ENCODE measurements around the gene UBALD2. TPM values are rescaled to one million over a fixed set of nuclear protein-coding genes. Genes with fewer than 3 reads are reported as not detected.

The UBALD2 gene
- total and polyA plus RNA-seq, 2 of the 13 experiments (the other 11 are each of a cell fraction or from before 2014, with no cell fraction given), result 3.3 to 89.7 TPM

DNA sequence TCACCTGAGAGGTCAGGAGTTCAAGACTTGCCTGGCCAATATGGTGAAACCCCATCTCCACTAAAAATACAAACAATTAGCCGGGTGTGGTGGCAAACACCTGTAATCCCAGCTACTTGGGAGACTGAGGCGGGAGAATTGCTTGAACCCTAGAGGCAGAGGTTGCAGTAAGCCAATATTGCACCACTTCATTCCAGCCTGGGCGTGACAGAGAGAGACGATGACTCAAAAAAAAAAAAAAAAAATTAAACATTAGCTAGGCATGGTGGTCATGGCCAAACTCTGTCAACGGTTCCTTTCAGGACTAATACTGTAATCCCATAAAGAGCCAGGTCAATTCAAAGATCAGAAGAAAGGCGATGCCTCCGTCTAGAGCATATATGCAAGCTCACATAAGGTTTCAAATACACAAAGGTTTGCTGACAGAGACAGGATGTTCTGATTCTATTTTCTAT lies 27.3 kb upstream of the UBALD2 start (continued):
- TF ChIP-seq SRF (IDR thresholded peaks at IDR 0.05; ENCODE audit: low read depth, low read length) (no peak), ZNF773 (CRISPR knock-in tag; IDR thresholded peaks at IDR 0.05; ENCODE audit: borderline replicate concordance) (no peak), ZC3H13 (CRISPR knock-in tag; IDR thresholded peaks at IDR 0.05) (no peak), SMC3 (IDR thresholded peaks at IDR 0.05; ENCODE audit: low read length) (peak; percentile 16; the same call in 1 of the 2 replicates), ZNF121 (CRISPR knock-in tag; IDR thresholded peaks at IDR 0.05) (no peak), ZFP1 (CRISPR knock-in tag; IDR thresholded peaks at IDR 0.05) (no peak), PTBP1 (IDR thresholded peaks at IDR 0.05; ENCODE audit: low read depth, low read length, poor library complexity, severe bottlenecking) (no peak), SMARCC2 (IDR thresholded peaks at IDR 0.05) (no peak), MAZ (IDR thresholded peaks at IDR 0.05; ENCODE audit: borderline replicate concordance, low read depth, low read length) (no peak), MAZ (CRISPR knock-in tag; IDR thresholded peaks at IDR 0.05; ENCODE audit: low read depth) (no peak), HNRNPK (IDR thresholded peaks at IDR 0.05; ENCODE audit: low read depth, low read length, poor library complexity, severe bottlenecking) (no peak), FLYWCH1 (CRISPR knock-in tag; IDR thresholded peaks at IDR 0.05) (no peak), MEF2D (CRISPR knock-in tag; IDR thresholded peaks at IDR 0.05) (0 out of 2 replicates have a peak, but pooled peaks have one; percentile 29), REXO4 (CRISPR knock-in tag; IDR thresholded peaks at IDR 0.05; ENCODE audit: borderline replicate concordance) (no peak), POLR2AphosphoS5 (IDR thresholded peaks at IDR 0.05; ENCODE audit: low read depth, low read length) (no peak), CEBPG (CRISPR knock-in tag; IDR thresholded peaks at IDR 0.05) (peak; percentile 87), ZNF616 (CRISPR knock-in tag; IDR thresholded peaks at IDR 0.05; ENCODE audit: low read depth) (no peak)
- TF ChIP-seq, protein P1, sequence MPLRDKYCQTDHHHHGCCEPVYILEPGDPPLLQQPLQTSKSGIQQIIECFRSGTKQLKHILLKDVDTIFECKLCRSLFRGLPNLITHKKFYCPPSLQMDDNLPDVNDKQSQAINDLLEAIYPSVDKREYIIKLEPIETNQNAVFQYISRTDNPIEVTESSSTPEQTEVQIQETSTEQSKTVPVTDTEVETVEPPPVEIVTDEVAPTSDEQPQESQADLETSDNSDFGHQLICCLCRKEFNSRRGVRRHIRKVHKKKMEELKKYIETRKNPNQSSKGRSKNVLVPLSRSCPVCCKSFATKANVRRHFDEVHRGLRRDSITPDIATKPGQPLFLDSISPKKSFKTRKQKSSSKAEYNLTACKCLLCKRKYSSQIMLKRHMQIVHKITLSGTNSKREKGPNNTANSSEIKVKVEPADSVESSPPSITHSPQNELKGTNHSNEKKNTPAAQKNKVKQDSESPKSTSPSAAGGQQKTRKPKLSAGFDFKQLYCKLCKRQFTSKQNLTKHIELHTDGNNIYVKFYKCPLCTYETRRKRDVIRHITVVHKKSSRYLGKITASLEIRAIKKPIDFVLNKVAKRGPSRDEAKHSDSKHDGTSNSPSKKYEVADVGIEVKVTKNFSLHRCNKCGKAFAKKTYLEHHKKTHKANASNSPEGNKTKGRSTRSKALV (CRISPR knock-in tag; IDR thresholded peaks at IDR 0.05), result peak; percentile 61; the same call in 1 of the 2 replicates
- TF ChIP-seq, protein P2, sequence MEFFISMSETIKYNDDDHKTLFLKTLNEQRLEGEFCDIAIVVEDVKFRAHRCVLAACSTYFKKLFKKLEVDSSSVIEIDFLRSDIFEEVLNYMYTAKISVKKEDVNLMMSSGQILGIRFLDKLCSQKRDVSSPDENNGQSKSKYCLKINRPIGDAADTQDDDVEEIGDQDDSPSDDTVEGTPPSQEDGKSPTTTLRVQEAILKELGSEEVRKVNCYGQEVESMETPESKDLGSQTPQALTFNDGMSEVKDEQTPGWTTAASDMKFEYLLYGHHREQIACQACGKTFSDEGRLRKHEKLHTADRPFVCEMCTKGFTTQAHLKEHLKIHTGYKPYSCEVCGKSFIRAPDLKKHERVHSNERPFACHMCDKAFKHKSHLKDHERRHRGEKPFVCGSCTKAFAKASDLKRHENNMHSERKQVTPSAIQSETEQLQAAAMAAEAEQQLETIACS (CRISPR knock-in tag; IDR thresholded peaks at IDR 0.05), result no peak
- TF ChIP-seq, protein P3, sequence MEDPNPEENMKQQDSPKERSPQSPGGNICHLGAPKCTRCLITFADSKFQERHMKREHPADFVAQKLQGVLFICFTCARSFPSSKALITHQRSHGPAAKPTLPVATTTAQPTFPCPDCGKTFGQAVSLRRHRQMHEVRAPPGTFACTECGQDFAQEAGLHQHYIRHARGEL (CRISPR knock-in tag; IDR thresholded peaks at IDR 0.05), result no peak
- TF ChIP-seq, protein P4, sequence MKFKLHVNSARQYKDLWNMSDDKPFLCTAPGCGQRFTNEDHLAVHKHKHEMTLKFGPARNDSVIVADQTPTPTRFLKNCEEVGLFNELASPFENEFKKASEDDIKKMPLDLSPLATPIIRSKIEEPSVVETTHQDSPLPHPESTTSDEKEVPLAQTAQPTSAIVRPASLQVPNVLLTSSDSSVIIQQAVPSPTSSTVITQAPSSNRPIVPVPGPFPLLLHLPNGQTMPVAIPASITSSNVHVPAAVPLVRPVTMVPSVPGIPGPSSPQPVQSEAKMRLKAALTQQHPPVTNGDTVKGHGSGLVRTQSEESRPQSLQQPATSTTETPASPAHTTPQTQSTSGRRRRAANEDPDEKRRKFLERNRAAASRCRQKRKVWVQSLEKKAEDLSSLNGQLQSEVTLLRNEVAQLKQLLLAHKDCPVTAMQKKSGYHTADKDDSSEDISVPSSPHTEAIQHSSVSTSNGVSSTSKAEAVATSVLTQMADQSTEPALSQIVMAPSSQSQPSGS (CRISPR knock-in tag; IDR thresholded peaks at IDR 0.05), result no peak
- TF ChIP-seq, protein P5, sequence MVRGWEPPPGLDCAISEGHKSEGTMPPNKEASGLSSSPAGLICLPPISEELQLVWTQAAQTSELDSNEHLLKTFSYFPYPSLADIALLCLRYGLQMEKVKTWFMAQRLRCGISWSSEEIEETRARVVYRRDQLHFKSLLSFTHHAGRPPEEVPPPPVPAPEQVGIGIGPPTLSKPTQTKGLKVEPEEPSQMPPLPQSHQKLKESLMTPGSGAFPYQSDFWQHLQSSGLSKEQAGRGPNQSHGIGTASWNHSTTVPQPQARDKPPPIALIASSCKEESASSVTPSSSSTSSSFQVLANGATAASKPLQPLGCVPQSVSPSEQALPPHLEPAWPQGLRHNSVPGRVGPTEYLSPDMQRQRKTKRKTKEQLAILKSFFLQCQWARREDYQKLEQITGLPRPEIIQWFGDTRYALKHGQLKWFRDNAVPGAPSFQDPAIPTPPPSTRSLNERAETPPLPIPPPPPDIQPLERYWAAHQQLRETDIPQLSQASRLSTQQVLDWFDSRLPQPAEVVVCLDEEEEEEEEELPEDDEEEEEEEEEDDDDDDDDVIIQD (CRISPR knock-in tag; IDR thresholded peaks at IDR 0.05; ENCODE audit: low read depth), result peak; percentile 27; the same call in 1 of the 2 replicates
- TF ChIP-seq, protein P6, sequence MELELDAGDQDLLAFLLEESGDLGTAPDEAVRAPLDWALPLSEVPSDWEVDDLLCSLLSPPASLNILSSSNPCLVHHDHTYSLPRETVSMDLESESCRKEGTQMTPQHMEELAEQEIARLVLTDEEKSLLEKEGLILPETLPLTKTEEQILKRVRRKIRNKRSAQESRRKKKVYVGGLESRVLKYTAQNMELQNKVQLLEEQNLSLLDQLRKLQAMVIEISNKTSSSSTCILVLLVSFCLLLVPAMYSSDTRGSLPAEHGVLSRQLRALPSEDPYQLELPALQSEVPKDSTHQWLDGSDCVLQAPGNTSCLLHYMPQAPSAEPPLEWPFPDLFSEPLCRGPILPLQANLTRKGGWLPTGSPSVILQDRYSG (CRISPR knock-in tag; IDR thresholded peaks at IDR 0.05), result no peak

All from HepG2 (cell line).